Measurements from ENCODE around the gene BBC3.
"Not testable (repeated sequence)": the region's sequence is repeated elsewhere in the genome, so short reads cannot be mapped to it uniquely, and the experiment has no call there.

BBC3 gene

GRCh38 chr19:47230921-47231214 is at the start of gene BBC3:
Gene BBC3, minus strand, starts transcription at chr19:47231199. Its CDS starts 2,768 bp downstream, at chr19:47228431.
- no peak for TF ChIP-seq CTCF (IDR thresholded peaks at IDR 0.05; ENCODE audit: low read depth, low read length, missing control alignments)
- H3K4me3 ChIP-seq (ENCODE audit: low read depth, low read length) = peak within 1 kb of the TSS; percentile 71
- no peak for DNase-seq (ENCODE audit: low read depth)

- DNase-seq (ENCODE audit: low read depth) = no peak
- TF ChIP-seq CTCF (IDR thresholded peaks at IDR 0.05; ENCODE audit: low read depth, low read length, missing control alignments) = peak; percentile 72
- H3K4me3 ChIP-seq (ENCODE audit: low read depth, low read length) = no peak overlapping the region
These were observed 49.3 kb upstream of the BBC3 start for GRCh38 chr19:47280183-47280797.

GRCh38 chr19:47276513-47276912 is 45.5 kb upstream of the BBC3 start:
- H3K4me3 ChIP-seq (ENCODE audit: low read depth, low read length); DNase-seq (ENCODE audit: low read depth): not testable (repeated sequence)

- TF ChIP-seq CTCF (IDR thresholded peaks at IDR 0.05; ENCODE audit: low read depth, low read length, missing control alignments) = no peak
- H3K4me3 ChIP-seq (ENCODE audit: low read depth, low read length) = no peak overlapping the region
- DNase-seq (ENCODE audit: low read depth) = no peak
These were observed 44.9 kb upstream of the BBC3 start for GRCh38 chr19:47275791-47276461.

GRCh38 chr19:47274891-47275761 is 44.1 kb upstream of the BBC3 start:
- no peak for TF ChIP-seq CTCF (IDR thresholded peaks at IDR 0.05; ENCODE audit: low read depth, low read length, missing control alignments)
- no peak for DNase-seq (ENCODE audit: low read depth)
- H3K4me3 ChIP-seq (ENCODE audit: low read depth, low read length) = peak overlapping the region; percentile 67

GRCh38 chr19:47274071-47274890 is 43.3 kb upstream of the BBC3 start, which contains the start of gene INAFM1:
Gene INAFM1, plus strand, starts transcription at chr19:47274885. Its CDS starts 35 bp downstream, at chr19:47274920.
- peak within 1 kb of the TSS; percentile 70 for H3K4me3 ChIP-seq (ENCODE audit: low read depth, low read length)
- TF ChIP-seq CTCF (IDR thresholded peaks at IDR 0.05; ENCODE audit: low read depth, low read length, missing control alignments) = no peak
- DNase-seq (ENCODE audit: low read depth) = peak; percentile 66

All from GM12864 (cell line).